ENCODE measurements around the gene ATP2C2. TPM values are rescaled to one million over a fixed set of nuclear protein-coding genes. Genes with fewer than 3 reads are reported as not detected.

ATP2C2 gene
- total and polyA plus RNA-seq, 2 donors (not counting 1 experiment from before 2014, with no cell fraction given) = not detected

GRCh38 chr16:84513666-84514065, 145.3 kb downstream of the ATP2C2 start:
- CTCF ChIA-PET = interaction anchor here (1.0 to 12.9 kb wide), 10 partner anchors 9 to 240 kb away, joined by 3 to 518 read pairs (median 4); partner anchors contain the start of genes COTL1 and MEAK7
- ATAC-seq (ENCODE audit: low read depth) = no peak
- Mint-ChIP-seq H3K4me1 (peaks cover 33% of the 10 kb centered on the region), H3K27ac (no peak overlapping the region), H3K27me3 (no peaks in the 10 kb centered on the region), H3K4me3 (no peak overlapping the region), H3K9me3 (ENCODE audit: insufficient read depth) (no peaks in the 10 kb centered on the region)
- no peak overlapping the region for H2AFZ ChIP-seq (ENCODE audit: insufficient read depth, low read depth, low read length, poor library complexity, severe bottlenecking)
- H3K9me3 ChIP-seq (ENCODE audit: control extremely low read depth in 1 of 3, control insufficient read depth in 2 of 3, insufficient read depth in 1 of 3, low read length in 2 of 3) = peaks cover 0 to 3% (median 0%) of the 10 kb centered on the region in 3 donors
- H3K9ac ChIP-seq (ENCODE audit: low read length) = no peak overlapping the region
- no peak overlapping the region for H3K4me3 ChIP-seq (ENCODE audit: control extremely low read depth in 1 of 5, extremely low read depth in 1 of 5, insufficient read depth in 1 of 5, low read depth in 2 of 5, low read length in 4 of 5)
- H3K4me2 ChIP-seq (replicated peaks; ENCODE audit: low read depth, low read length, poor library complexity, severe bottlenecking) = no peak overlapping the region
- H3K27ac ChIP-seq (ENCODE audit: low read length in 2 of 2) = peak overlapping the region; percentile 43 to 62
- TF ChIP-seq EZH2 (IDR thresholded peaks at IDR 0.05; ENCODE audit: borderline replicate concordance, insufficient read depth, low read depth, low read length, poor library complexity, severe bottlenecking) = no peak
- H3K79me2 ChIP-seq (ENCODE audit: control insufficient read depth, insufficient read depth, low read length) = peaks cover 9% of the 10 kb centered on the region
- POLR2A ChIA-PET = interaction anchor here (0.5 to 0.7 kb wide), 3 partner anchors 10 to 130 kb away, joined by 4 to 7 read pairs (median 5); no protein-coding TSS in a partner anchor
- H3K27me3 ChIP-seq (replicated peaks in 1 of 4; ENCODE audit: control extremely low read depth in 1 of 4, control insufficient read depth in 3 of 4, insufficient read depth in 4 of 4, low read length in 3 of 4) = peaks cover 0 to 3% (median 0%) of the 10 kb centered on the region in 4 experiments
- intact Hi-C loops (cut with micrococcal nuclease) = loop anchor here (2.0 kb wide), 1 partner anchor 39 kb away; no protein-coding TSS in a partner anchor
- H3K36me3 ChIP-seq (replicated peaks in 1 of 2; ENCODE audit: control extremely low read depth in 1 of 2, control insufficient read depth in 1 of 2, extremely low read depth in 1 of 2, insufficient read depth in 2 of 2, low read length in 1 of 2) = no peaks in the 10 kb centered on the region
- whole genome bisulfite sequencing (ENCODE audit: insufficient coverage) = 87% methylated on average over 8 of the region's 11 CpGs
- no peak for DNase-seq
- peaks cover 28 to 38% of the 10 kb centered on the region in 2 donors for H3K4me1 ChIP-seq (ENCODE audit: control insufficient read depth in 2 of 2, insufficient read depth in 2 of 2, low read length in 2 of 2)
- H4K20me1 ChIP-seq (ENCODE audit: control insufficient read depth, insufficient read depth, low read length, poor library complexity, severe bottlenecking) = no peaks in the 10 kb centered on the region

Other genes with a start within 250 kb of the ATP2C2 start
- gene HSDL1, start 223.4 kb upstream of the ATP2C2 start, total RNA-seq = 30.8 and 40.2 TPM in 2 replicates
- gene HSDL1, start 223.4 kb upstream of the ATP2C2 start, polyA plus RNA-seq = 12.4 and 16.4 TPM in 2 replicates
- 0.29 and 0.30 TPM in 2 replicates for gene DNAAF1, start 223.2 kb upstream of the ATP2C2 start, total RNA-seq
- gene DNAAF1, start 223.2 kb upstream of the ATP2C2 start, polyA plus RNA-seq = 0.13 and 0.24 TPM in 2 replicates
- gene TAF1C, start 181.5 kb upstream of the ATP2C2 start, total RNA-seq = 110 and 115 TPM in 2 replicates
- 125 and 177 TPM in 2 replicates for gene TAF1C, start 181.5 kb upstream of the ATP2C2 start, polyA plus RNA-seq
- 0.29 TPM in 1 of 2 replicates, not detected in the other for gene ADAD2, start 177.4 kb upstream of the ATP2C2 start, total RNA-seq
- 0.06 and 0.14 TPM in 2 replicates for gene ADAD2, start 177.4 kb upstream of the ATP2C2 start, polyA plus RNA-seq
- not detected in 2 replicates for gene KCNG4, start 128.5 kb upstream of the ATP2C2 start, total RNA-seq
- gene KCNG4, start 128.5 kb upstream of the ATP2C2 start, polyA plus RNA-seq = not detected in 2 replicates
- not detected in 2 replicates for gene WFDC1, start 73.7 kb upstream of the ATP2C2 start, total RNA-seq
- not detected in 2 replicates for gene WFDC1, start 73.7 kb upstream of the ATP2C2 start, polyA plus RNA-seq
- 19.3 and 23.0 TPM in 2 replicates for gene MEAK7, start 136.1 kb downstream of the ATP2C2 start, total RNA-seq
- gene MEAK7, start 136.1 kb downstream of the ATP2C2 start, polyA plus RNA-seq = 1.8 and 3.9 TPM in 2 replicates
- 245 and 264 TPM in 2 replicates for gene COTL1, start 249.5 kb downstream of the ATP2C2 start, total RNA-seq
- 79.4 and 158 TPM in 2 replicates for gene COTL1, start 249.5 kb downstream of the ATP2C2 start, polyA plus RNA-seq

Measured in B cell (primary cell).